HG02623 (cell line): Measurements from ENCODE around the gene TMEM17.
"Not testable (repeated sequence)": the region's sequence is repeated elsewhere in the genome, so short reads cannot be mapped to it uniquely, and the experiment has no call there.

Experiments used
- ATAC-seq: cut with Tn5 transposase; IDR thresholded peaks from one replicate; pipeline ENCODE4 v1.9.1; 2021; ENCODE audit warnings: moderate library complexity; ENCODE audit not compliant: unreplicated experiment

The TMEM17 gene

DNA sequence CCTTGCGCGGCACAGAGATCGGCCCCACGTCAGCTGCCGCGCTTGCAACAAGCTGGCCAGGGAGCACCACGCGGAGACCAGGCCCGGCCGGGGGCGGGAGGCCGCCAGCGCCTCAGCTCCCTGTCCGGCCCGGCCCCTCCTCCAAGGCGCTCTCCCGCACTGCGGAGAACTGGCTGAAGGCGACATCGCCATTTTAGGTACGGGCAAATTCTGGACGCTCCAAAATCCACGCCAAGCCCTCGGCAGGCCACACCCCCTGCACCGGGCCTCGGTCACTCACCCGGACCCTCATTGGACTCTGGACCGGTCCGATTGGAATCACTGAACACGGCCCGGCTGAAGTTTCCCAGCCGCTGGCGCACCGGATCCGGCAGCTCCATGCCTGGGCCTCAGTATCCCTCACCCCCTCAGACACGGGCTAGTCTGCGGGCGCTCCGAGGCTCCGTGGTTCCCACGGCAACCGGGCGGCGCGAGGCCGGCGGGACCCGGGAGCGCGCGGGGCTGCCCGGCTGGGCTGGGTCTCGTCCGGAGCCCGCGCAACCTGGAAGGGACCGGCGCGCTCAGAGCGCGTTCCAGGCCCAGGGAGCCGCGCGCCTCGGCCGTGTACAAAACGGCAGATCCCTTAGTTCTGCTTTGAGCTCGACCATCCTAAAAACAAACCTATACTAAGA, at the start of gene TMEM17:
TMEM17 (minus strand) TSS at position 446 of the 671 bp plus-strand sequence; CDS start at position 380, 66 bp downstream.
- ATAC-seq: peak; percentile 83

DNA sequence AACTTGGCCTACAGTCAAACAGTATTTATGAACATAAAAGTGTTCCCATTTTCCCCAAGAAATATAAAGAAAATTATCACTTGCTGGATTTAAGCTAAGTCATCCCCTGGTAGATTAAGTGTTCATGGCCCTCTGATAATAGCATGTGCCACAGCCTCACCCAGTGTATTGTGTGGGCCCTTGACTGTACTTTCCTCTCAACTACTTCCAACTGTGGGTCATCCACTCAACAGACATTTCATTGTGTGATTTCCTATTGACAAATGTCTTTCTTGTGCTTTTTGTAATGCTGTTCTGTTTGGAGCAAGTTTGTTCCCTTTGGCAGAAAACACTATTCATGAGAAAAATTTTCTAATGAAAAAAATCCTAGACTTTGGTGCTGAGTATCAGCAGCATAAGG, 48.4 kb upstream of the TMEM17 start:
- no peak for ATAC-seq

GRCh38 chr2:62550461-62550860, 44.5 kb upstream of the TMEM17 start:
- no peak for ATAC-seq

GRCh38 chr2:62547854-62548253, 41.9 kb upstream of the TMEM17 start:
- ATAC-seq: no peak

DNA sequence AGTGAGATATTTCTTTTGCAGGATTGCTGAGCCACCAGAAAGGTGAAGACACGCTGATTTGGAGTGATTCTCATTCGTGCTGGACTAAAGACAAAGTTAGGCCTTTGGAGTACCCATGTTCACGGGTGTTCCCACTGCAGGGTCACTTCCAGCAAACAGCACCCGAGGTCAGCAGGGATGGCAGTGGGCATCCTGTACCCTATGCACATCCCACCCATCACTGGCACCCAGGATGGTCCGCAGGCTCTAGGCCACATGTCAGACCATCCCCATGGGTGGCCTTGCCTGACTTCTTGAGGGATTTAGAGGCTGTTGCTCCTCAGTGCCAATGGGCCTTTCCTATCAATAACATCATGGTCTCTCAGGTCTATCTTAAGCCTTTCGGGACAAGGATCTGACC, 39.3 kb upstream of the TMEM17 start:
- ATAC-seq: no peak

- no peak for ATAC-seq
Measured at GRCh38 chr2:62540408-62541168, 34.6 kb upstream of the TMEM17 start.

- no peak for ATAC-seq
Measured at GRCh38 chr2:62539606-62540407, 33.8 kb upstream of the TMEM17 start.

DNA sequence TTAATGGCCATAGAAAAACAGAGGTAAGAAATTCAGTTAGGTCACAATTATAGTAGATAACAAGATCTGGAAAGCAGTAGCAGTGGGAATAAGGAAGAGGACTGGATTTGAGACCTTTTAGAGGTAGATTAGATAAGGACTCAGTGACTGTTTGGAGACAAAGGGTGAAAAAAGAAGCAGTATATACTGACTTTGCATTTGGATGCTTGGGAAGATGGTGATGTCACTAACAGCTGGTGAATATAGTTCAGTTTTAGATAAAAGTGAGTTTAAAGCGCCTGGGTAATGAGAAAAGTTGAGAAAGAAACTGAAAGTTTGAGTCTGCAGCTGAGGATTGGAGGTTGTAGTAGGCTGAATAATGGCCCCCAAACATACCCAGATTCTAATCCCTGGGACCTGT, 32.8 kb upstream of the TMEM17 start:
- no peak for ATAC-seq

DNA sequence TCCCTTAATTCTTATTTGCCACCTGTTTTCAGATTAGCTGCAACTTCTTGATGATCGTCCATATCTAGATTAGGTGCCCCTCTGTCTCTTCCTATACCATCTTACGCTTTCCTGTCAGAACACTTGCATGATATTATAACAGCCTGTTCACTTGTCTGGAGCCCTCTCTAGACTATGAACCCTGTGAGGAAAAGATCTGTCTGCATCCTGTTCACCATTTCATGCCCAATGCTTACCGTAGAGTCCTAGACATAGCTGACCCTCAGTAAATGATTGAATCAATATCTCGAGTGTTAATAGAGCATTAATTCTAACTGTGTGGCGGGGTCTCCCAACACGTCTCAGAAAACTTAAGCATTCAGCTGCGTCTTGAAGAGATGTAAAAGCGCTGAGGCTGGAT, 31.8 kb upstream of the TMEM17 start:
- ATAC-seq: no peak

GRCh38 chr2:62536873-62537547, 31.0 kb upstream of the TMEM17 start:
- ATAC-seq: no peak

DNA sequence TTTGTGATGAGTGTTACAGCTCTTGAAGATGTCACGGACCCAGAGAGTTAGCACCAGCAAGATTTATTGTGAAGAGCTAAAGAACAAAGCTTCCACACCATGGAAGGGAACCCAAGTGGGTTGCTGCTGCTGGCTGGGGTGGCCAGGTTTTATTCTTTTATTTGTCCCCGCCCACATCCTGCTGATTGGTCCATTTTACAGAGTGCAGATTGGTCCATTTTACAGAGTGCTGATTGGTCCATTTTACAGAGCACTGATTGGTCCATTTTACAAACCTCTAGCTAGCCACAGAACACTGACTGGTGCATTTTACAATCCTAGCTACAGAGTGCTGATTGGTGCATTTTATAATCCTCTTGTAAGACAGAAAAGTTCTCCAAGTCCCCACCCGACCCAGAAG, 29.5 kb upstream of the TMEM17 start:
- not testable (repeated sequence) for ATAC-seq

- no peak for ATAC-seq
Measured at GRCh38 chr2:62531594-62531993, 25.6 kb upstream of the TMEM17 start.

DNA sequence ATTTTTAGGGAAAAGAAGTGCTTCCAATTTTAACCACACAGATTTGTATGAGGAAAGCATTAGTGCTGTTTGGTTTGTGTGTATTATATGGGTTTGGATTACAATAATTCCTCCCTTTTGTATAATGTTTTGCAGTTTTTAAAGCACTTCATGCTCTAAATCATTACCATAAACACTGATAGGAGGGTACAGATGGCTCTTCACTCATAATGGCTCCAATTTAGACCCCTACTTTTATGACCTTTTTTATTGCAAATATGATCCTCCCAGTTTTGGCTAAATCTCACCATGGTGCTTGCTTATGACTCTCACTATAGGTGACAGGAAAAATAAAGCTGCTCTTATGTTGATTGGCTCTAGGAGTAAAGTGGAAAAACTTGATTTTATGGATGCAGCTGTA, 23.8 kb upstream of the TMEM17 start:
- no peak for ATAC-seq

DNA sequence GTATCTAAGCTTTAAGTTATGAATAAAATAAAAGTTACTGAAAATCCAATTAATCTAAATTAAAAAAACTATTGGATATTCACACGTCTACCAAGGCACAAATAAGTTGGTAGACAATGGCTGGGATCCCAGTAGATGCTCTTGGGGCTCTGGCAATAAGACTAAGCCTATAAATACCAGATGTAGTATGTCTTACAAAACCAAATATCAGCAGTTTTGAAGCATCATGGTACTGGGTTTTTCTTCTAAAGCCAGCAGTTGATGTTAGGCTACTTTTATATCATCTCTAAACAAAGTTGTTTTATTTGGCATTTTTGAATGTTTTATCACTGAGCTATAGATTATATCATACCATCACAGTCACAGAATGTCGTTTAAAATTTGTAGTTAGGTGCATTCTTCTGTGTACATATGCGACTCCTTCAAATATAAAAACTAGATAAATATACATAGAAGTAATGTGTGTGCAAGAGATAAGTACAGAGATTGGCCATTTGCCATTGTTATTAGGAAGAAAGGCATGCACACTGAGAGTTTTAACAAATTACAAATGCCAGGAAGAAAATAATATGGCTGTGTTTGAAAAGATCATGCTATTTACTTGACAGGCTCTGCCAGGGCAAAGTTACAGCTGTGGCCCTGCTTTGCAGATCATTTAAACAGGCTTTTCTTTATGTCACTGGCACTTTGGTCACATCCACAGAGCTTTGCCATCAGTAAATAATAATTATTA, 21.6 kb upstream of the TMEM17 start:
- ATAC-seq: no peak

GRCh38 chr2:62526531-62527381, 20.8 kb upstream of the TMEM17 start:
- no peak for ATAC-seq

DNA sequence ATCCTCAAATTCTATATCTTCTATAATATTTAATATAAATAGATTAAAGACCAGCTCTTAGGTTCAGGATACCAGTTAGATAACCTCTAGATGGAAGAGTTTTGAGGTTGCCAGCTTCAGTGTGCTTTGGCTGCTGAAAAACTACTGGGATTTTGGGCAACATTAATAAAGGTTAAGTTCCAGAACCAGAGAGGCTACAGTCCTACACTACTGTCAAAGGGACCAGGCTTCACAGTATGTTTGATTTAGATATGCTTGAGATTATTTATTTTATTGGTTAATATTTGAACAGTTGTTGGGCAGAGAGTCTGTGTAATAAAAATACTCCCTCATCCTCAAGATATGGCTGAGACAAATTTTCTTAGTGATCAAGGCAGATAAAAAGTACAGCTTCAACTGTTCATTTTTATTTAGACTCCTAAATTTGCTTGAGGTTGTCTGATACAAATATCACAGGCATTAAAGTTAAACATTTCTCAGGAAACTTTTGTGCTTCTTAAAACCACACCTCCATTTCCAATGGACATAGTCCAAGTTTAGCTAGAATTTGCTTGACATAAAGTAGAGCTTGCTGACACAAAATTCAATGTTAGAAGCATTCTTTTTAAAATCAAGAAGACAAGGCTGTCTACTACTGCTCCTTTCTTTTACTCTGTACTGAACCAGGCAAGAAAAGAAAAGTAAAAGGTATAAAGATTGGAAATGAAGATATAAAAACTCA, 19.7 kb upstream of the TMEM17 start:
- ATAC-seq: no peak

- no peak for ATAC-seq
Measured at GRCh38 chr2:62524293-62524941, 18.4 kb upstream of the TMEM17 start.

- ATAC-seq: not testable (repeated sequence)
Measured at GRCh38 chr2:62521061-62521460, 15.1 kb upstream of the TMEM17 start.
